Upper lobe of left lung (tissue), 6 donors: ENCODE measurements around the gene NEDD4L. TPM values are rescaled to one million over a fixed set of nuclear protein-coding genes. Genes with fewer than 3 reads are reported as not detected.

Experiments used
- ATAC-seq, 2 donors: fragments of 200-7000 bp; cut with Tn5 transposase; one replicate each; pipeline ENCODE4 v1.9.1; 2022; ENCODE audit warnings: mild to moderate bottlenecking in 2 of 2, moderate library complexity in 2 of 2; ENCODE audit not compliant: low FRiP score in 2 of 2
- DNase-seq, 2 donors: peaks; one replicate each; pipeline ENCODE4 v3.0.0-alpha.2; 2019 to 2020
- H3K27ac ChIP-seq, 4 donors: fragments of 200-600 bp; sonication (generic); one replicate each; pipeline ENCODE4 v1.5.1; 2016 to 2019
- H3K27me3 ChIP-seq, 4 donors: fragments of 200-600 bp; sonication (generic); one replicate each; pipeline ENCODE4 v1.5.1; 2017 to 2019
- H3K36me3 ChIP-seq, 4 donors: fragments of 200-600 bp; sonication (generic); one replicate each; pipeline ENCODE4 v1.5.1; 2016 to 2019
- H3K4me1 ChIP-seq, 4 donors: fragments of 200-600 bp; sonication (generic); one replicate each; pipeline ENCODE4 v1.5.1; 2018 to 2019
- H3K4me3 ChIP-seq, 4 donors: fragments of 200-600 bp; sonication (generic); one replicate each; pipeline ENCODE4 v1.5.1; 2017 to 2019; ENCODE audit warnings: mild to moderate bottlenecking in 2 of 4, moderate library complexity in 1 of 4
- H3K9me3 ChIP-seq, 4 donors: fragments of 200-600 bp; sonication (generic); one replicate each; pipeline ENCODE4 v1.5.1; 2018 to 2019
- EP300 ChIP-seq, 4 donors: sonication (generic); formaldehyde crosslinking; IDR thresholded peaks; one replicate each; pipeline ENCODE4 v1.5.1; 2017; ENCODE audit warnings: antibody characterized with exemption in 4 of 4, control low read depth in 2 of 4
- POLR2A ChIP-seq, 4 donors: fragments of 450-650 bp; IDR thresholded peaks; one replicate each; pipeline ENCODE4 v1.5.1; 2016 to 2017; ENCODE audit warnings: antibody characterized with exemption in 4 of 4, mild to moderate bottlenecking in 2 of 4
- POLR2AphosphoS5 ChIP-seq, 2 donors: sonication (generic); formaldehyde crosslinking; IDR thresholded peaks; one replicate each; pipeline ENCODE4 v1.5.1; 2017; ENCODE audit warnings: antibody characterized with exemption in 2 of 2
- WGBS, 2 donors: methylation state at CpG; one replicate each; pipeline ENCODE4 v1.1.5; 2017 to 2018; 5-methylcytosine and 5-hydroxymethylcytosine counted together
- total RNA-seq, 6 donors: library from RNA; depleted of rRNA in 4 of 6; stranded (reverse); fragments of >200 nt in 4 of 6; gene quantifications; one replicate each; pipeline versions ENCODE4 v1.1.0 to v1.2.1, GENCODE V29; 2016 to 2021
- TF ChIP-seq, protein P1 (sequence below), 6 experiments: fragments of 450-650 bp in 4 of 6; fragments of 200-600 bp in 2 of 6; sonication (generic) in 2 of 6; IDR thresholded peaks; one replicate each; pipeline ENCODE4 v1.5.1; 2016 to 2019; ENCODE audit warnings: antibody characterized with exemption in 6 of 6
- donor health status: DM: no; HTN: no; CAD: no; lungs with moderate emphysema.
- donor health status: DM: no; HTN: yes; CAD: no; lungs with severe emphysema.

The NEDD4L gene
- total RNA-seq, 6 donors from 2014 or later = 148 to 491 (median 300) TPM

DNA sequence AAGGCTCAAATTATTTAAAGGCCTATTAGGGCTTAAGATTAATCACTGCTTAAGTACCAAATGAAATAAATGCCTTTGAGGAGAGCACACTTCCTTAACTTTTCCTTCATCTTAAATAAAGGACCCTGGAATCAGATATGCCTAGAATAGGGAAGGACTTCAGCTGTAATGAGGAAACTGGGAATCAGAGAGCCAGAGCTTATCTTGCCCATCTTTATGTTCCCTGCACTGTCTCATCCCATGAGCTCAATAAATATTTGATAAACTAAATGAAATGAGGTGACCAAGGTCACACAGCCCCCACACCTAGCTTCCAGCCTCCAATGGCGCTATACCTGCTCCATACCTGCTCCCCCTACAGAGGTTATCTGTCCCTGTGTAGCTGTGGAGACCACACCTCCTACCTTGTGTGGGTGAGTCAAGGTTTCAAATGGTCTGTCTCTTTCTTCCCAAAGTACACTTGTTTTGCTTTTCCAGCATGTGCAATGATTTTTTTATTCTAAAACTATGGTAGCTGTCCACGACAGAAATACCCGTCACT is 23.4 kb upstream of the NEDD4L start:
- Histone ChIP-seq H3K27ac (no peak overlapping the region), H3K27me3 (no peaks in the 10 kb centered on the region), H3K4me1 (no peaks in the 10 kb centered on the region), H3K4me3 (no peak overlapping the region), H3K36me3 (no peaks in the 10 kb centered on the region), H3K9me3 (no peaks in the 10 kb centered on the region)
- TF ChIP-seq POLR2AphosphoS5 (IDR thresholded peaks at IDR 0.05) (no peak), EP300 (IDR thresholded peaks at IDR 0.05) (no peak), POLR2A (IDR thresholded peaks at IDR 0.05) (no peak)
- TF ChIP-seq, protein P1, sequence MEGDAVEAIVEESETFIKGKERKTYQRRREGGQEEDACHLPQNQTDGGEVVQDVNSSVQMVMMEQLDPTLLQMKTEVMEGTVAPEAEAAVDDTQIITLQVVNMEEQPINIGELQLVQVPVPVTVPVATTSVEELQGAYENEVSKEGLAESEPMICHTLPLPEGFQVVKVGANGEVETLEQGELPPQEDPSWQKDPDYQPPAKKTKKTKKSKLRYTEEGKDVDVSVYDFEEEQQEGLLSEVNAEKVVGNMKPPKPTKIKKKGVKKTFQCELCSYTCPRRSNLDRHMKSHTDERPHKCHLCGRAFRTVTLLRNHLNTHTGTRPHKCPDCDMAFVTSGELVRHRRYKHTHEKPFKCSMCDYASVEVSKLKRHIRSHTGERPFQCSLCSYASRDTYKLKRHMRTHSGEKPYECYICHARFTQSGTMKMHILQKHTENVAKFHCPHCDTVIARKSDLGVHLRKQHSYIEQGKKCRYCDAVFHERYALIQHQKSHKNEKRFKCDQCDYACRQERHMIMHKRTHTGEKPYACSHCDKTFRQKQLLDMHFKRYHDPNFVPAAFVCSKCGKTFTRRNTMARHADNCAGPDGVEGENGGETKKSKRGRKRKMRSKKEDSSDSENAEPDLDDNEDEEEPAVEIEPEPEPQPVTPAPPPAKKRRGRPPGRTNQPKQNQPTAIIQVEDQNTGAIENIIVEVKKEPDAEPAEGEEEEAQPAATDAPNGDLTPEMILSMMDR (IDR thresholded peaks at IDR 0.05) = no peak
- 96 to 99% methylated on average over 3 of the region's 3 CpGs for WGBS, 2 donors
- DNase-seq (no peak), ATAC-seq (no peak)

DNA sequence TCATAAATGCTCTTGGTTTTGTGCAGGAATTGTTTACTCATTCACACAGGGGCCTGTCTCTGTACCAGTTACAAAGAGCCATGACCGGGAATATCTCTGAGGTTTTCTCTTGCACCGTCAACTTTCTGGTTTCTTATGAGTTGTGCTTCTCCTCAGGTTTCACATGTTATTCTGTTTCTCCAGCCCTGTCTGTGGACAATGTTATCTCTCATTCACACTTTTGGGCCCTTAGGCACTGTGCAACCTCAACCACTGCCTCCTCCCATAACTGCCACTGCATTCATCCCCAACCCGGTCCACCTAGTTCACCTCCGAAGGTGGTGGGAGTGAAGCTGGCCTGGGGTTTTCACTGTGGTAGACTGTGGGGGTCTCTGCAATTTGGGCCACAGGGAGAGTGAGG is 22.5 kb upstream of the NEDD4L start:
- Histone ChIP-seq H3K27me3 (no peaks in the 10 kb centered on the region), H3K36me3 (no peaks in the 10 kb centered on the region), H3K9me3 (no peaks in the 10 kb centered on the region), H3K27ac (no peak overlapping the region), H3K4me1 (no peaks in the 10 kb centered on the region), H3K4me3 (no peak overlapping the region)
- ATAC-seq (no peak), DNase-seq (no peak)
- 93 to 97% methylated on average over 4 of the region's 4 CpGs for WGBS, 2 donors
- TF ChIP-seq POLR2A (IDR thresholded peaks at IDR 0.05) = no peak
- TF ChIP-seq, protein P1 (IDR thresholded peaks at IDR 0.05) = no peak
- no peak for TF ChIP-seq EP300 (IDR thresholded peaks at IDR 0.05)

DNA sequence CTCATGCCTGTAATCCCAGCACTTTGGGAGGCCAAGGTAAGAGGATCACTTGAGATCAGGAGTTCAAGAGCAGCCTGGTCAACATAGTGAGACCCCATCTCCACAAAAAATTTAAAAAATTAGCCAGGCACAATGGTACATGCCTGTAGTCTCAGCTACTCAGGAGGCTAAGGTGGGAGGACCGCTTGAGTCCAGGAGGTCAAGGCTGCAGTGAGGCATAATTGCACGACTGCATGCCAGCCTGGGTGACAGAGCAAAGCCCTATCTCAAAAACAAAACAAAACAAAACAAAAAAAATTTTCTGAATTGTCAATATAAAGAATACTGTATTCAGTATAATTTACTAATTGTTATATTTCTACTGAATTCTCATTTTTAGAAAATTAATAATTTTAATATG is 20.9 kb upstream of the NEDD4L start:
- WGBS, 2 donors = 92 to 97% methylated on average over 2 of the region's 2 CpGs
- Histone ChIP-seq H3K36me3 (no peaks in the 10 kb centered on the region), H3K27me3 (no peaks in the 10 kb centered on the region), H3K4me1 (no peaks in the 10 kb centered on the region), H3K4me3 (no peak overlapping the region), H3K27ac (no peak overlapping the region), H3K9me3 (no peaks in the 10 kb centered on the region)
- no peak for ATAC-seq
- DNase-seq = no peak
- no peak for TF ChIP-seq POLR2A (IDR thresholded peaks at IDR 0.05)
- TF ChIP-seq EP300 (IDR thresholded peaks at IDR 0.05) = no peak
- TF ChIP-seq, protein P1 (IDR thresholded peaks at IDR 0.05) = no peak
- no peak for TF ChIP-seq POLR2AphosphoS5 (IDR thresholded peaks at IDR 0.05)

DNA sequence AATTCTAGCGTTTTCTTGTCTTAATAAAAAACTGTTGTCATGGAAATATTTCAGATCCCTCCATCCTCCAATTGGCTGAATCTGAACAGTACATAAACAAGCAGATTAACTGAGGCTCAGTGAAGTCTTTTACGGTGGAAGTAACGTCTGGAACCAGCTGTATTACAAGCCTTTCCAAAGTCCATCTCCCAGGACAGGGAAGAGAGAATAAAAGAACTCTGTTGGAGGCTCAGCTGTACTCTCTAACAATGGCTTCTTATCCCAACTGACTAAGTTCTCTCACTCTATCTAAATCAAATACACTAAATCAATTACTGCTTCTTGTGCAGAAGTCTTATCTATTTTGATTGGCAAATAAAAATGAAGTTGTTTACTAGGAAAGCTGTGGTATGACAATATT is 19.9 kb upstream of the NEDD4L start:
- Histone ChIP-seq H3K27me3 (no peaks in the 10 kb centered on the region), H3K27ac (no peak overlapping the region), H3K36me3 (no peaks in the 10 kb centered on the region), H3K9me3 (no peaks in the 10 kb centered on the region), H3K4me1 (no peaks in the 10 kb centered on the region), H3K4me3 (no peak overlapping the region)
- WGBS, 2 donors = 72 to 80% methylated on average over 3 of the region's 3 CpGs
- DNase-seq (no peak), ATAC-seq (no peak)
- TF ChIP-seq EP300 (IDR thresholded peaks at IDR 0.05) (no peak), POLR2AphosphoS5 (IDR thresholded peaks at IDR 0.05) (no peak), POLR2A (IDR thresholded peaks at IDR 0.05) (no peak)
- TF ChIP-seq, protein P1 (IDR thresholded peaks at IDR 0.05) = no peak

DNA sequence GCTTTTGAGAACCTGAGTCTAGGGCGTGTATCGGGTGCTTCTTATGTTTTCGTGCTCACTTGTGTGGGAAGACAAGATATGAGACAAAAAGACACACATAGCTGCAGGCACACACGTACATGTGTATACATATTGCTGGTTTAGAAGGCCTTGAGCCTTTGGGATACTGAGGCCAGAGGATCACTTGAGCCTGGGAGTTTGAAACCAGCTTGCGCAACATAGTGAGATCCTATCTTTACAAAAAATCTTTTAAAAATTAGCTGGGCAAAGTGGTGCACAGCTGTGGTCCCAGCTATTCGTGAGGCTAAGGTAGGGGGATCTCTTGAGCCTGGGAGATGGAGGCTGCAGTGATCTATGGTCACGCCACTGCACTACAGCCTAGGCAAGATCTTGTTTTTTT is 18.8 kb upstream of the NEDD4L start:
- no peaks in the 10 kb centered on the region for H3K36me3 ChIP-seq
- no peak for ATAC-seq

More for the DNA sequence above, 18.8 kb upstream of the NEDD4L start:
- H3K4me1 ChIP-seq = no peaks in the 10 kb centered on the region
- DNase-seq = no peak
- no peak overlapping the region for H3K27ac ChIP-seq
- no peak for TF ChIP-seq POLR2AphosphoS5 (IDR thresholded peaks at IDR 0.05)
- TF ChIP-seq, protein P1 (IDR thresholded peaks at IDR 0.05) = no peak
- no peak for TF ChIP-seq POLR2A (IDR thresholded peaks at IDR 0.05)
- TF ChIP-seq EP300 (IDR thresholded peaks at IDR 0.05) = no peak
- WGBS, 2 donors = 86 to 99% methylated on average over 7 of the region's 7 CpGs
- H3K4me3 ChIP-seq = no peak overlapping the region
- no peaks in the 10 kb centered on the region for H3K9me3 ChIP-seq
- no peaks in the 10 kb centered on the region for H3K27me3 ChIP-seq
